H9 (cell line): ENCODE data around the gene DENND1A. TPM values are rescaled to one million over a fixed set of nuclear protein-coding genes. Genes with fewer than 3 reads are reported as not detected.

ENCODE experiments used
- DNase-seq: peaks from one replicate; pipeline ENCODE4 v3.0.0-alpha.2; 2017
- H2AFZ ChIP-seq: one replicate; pipeline ENCODE4 v1.6.1; 2013; ENCODE audit warnings: mild to moderate bottlenecking, low read length, control low read depth, moderate library complexity
- H2AK5ac ChIP-seq: 2 replicates; pipeline ENCODE4 v1.6.1; 2013; ENCODE audit warnings: low read length, control low read depth, mixed read lengths; ENCODE audit not compliant: insufficient read length
- H2BK120ac ChIP-seq: one replicate; pipeline ENCODE4 v1.6.1; 2013; ENCODE audit warnings: low read depth, mild to moderate bottlenecking, low read length, control low read depth, inconsistent platforms; ENCODE audit not compliant: poor library complexity, severe bottlenecking
- H2BK12ac ChIP-seq: 2 replicates; pipeline ENCODE4 v1.6.1; 2013; ENCODE audit warnings: low read length, control low read depth, mixed read lengths, low read depth; ENCODE audit not compliant: insufficient read length
- H2BK15ac ChIP-seq: 2 replicates; pipeline ENCODE4 v1.6.1; 2013; ENCODE audit warnings: low read depth, low read length, control low read depth
- H2BK20ac ChIP-seq: one replicate; pipeline ENCODE4 v1.6.1; 2013; ENCODE audit warnings: low read depth, mild to moderate bottlenecking, low read length, control low read depth, inconsistent platforms; ENCODE audit not compliant: poor library complexity, severe bottlenecking
- H2BK5ac ChIP-seq: 2 replicates; pipeline ENCODE4 v1.6.1; 2013; ENCODE audit warnings: low read length, control low read depth, mixed read lengths; ENCODE audit not compliant: insufficient read length
- H3K14ac ChIP-seq: 2 replicates; pipeline ENCODE4 v1.6.1; 2013; ENCODE audit warnings: low read length, control low read depth; ENCODE audit not compliant: insufficient read depth
- H3K18ac ChIP-seq: 2 replicates; pipeline ENCODE4 v1.6.1; 2013; ENCODE audit warnings: low read depth, mild to moderate bottlenecking, mixed read lengths, low read length, control low read depth; ENCODE audit not compliant: insufficient read length
- H3K23ac ChIP-seq: 2 replicates; pipeline ENCODE4 v1.6.1; 2013; ENCODE audit warnings: low read length, control low read depth, mixed read lengths, low read depth; ENCODE audit not compliant: insufficient read length
- H3K23me2 ChIP-seq: 2 replicates; pipeline ENCODE4 v1.6.1; 2013; ENCODE audit warnings: low read depth, mild to moderate bottlenecking, mixed read lengths, low read length, control low read depth; ENCODE audit not compliant: insufficient read length, poor library complexity, severe bottlenecking
- H3K27ac ChIP-seq: 2 replicates; pipeline ENCODE4 v1.5.1; 2013; ENCODE audit warnings: low read length, control low read depth, mixed read lengths, low read depth; ENCODE audit not compliant: insufficient read length
- H3K27me3 ChIP-seq: 2 replicates; pipeline ENCODE4 v1.6.1; 2013; ENCODE audit warnings: low read length, control low read depth, inconsistent platforms; ENCODE audit not compliant: insufficient read depth
- H3K4ac ChIP-seq: 2 replicates; pipeline ENCODE4 v1.6.1; 2013; ENCODE audit warnings: low read depth, mild to moderate bottlenecking, control low read depth, inconsistent platforms, low read length, moderate library complexity
- H3K4me1 ChIP-seq: 2 replicates; pipeline ENCODE4 v1.6.1; 2013; ENCODE audit warnings: low read length, control low read depth, inconsistent platforms; ENCODE audit not compliant: insufficient read depth
- H3K4me2 ChIP-seq: 2 replicates; pipeline ENCODE4 v1.6.1; 2013; ENCODE audit warnings: low read length, control low read depth, mixed read lengths; ENCODE audit not compliant: insufficient read length, insufficient read depth
- H3K56ac ChIP-seq: 2 replicates; pipeline ENCODE4 v1.6.1; 2013; ENCODE audit warnings: low read depth, mild to moderate bottlenecking, mixed read lengths, low read length, control low read depth; ENCODE audit not compliant: insufficient read length
- H3K79me1 ChIP-seq: 2 replicates; pipeline ENCODE4 v1.6.1; 2013; ENCODE audit warnings: low read depth, mild to moderate bottlenecking, moderate library complexity, low read length, control low read depth, inconsistent platforms; ENCODE audit not compliant: insufficient read depth, poor library complexity, severe bottlenecking
- H3K79me2 ChIP-seq: 2 replicates; pipeline ENCODE4 v1.6.1; 2013; ENCODE audit warnings: low read length, control low read depth, inconsistent platforms; ENCODE audit not compliant: insufficient read depth
- H3K9ac ChIP-seq: 2 replicates; pipeline ENCODE4 v1.6.1; 2013; ENCODE audit warnings: low read length, control low read depth, mixed read lengths; ENCODE audit not compliant: insufficient read length; ENCODE audit errors: extremely low read depth
- H3K9me3 ChIP-seq: one replicate; pipeline ENCODE4 v1.6.1; 2013; ENCODE audit warnings: low read depth, low read length, inconsistent platforms; ENCODE audit not compliant: control insufficient read depth
- H3T11ph ChIP-seq: one replicate; pipeline ENCODE4 v1.6.1; 2013; ENCODE audit warnings: mild to moderate bottlenecking, low read length, control low read depth, inconsistent platforms
- H4K20me1 ChIP-seq: one replicate; pipeline ENCODE4 v1.6.1; 2013; ENCODE audit not compliant: control insufficient read depth, insufficient read length, insufficient read depth
- H4K5ac ChIP-seq: 2 replicates; pipeline ENCODE4 v1.6.1; 2013; ENCODE audit warnings: low read depth, mild to moderate bottlenecking, mixed read lengths, low read length, control low read depth; ENCODE audit not compliant: insufficient read length
- H4K8ac ChIP-seq: replicated peaks from 2 replicates; pipeline ENCODE4 v1.6.1; 2013; ENCODE audit warnings: low read length, control low read depth, mixed read lengths, low read depth; ENCODE audit not compliant: insufficient read length
- H4K91ac ChIP-seq: 2 replicates; pipeline ENCODE4 v1.6.1; 2013; ENCODE audit warnings: low read depth, mild to moderate bottlenecking, moderate library complexity, mixed read lengths, low read length, control low read depth; ENCODE audit not compliant: insufficient read length
- H3K27ac Mint-ChIP-seq, 3 experiments: 2 replicates in 2 of 3; 3 replicates in 1 of 3; pipeline ENCODE4 v1.8.0; 2020 to 2021; ENCODE audit warnings: mixed read lengths in 3 of 3, mild to moderate bottlenecking in 1 of 3, moderate library complexity in 1 of 3
- H3K27me3 Mint-ChIP-seq: 2 replicates; pipeline ENCODE4 v1.8.0; 2021; ENCODE audit warnings: low read depth, mild to moderate bottlenecking, moderate library complexity, mixed read lengths
- H3K36me3 Mint-ChIP-seq, 3 experiments: 2 replicates in 2 of 3; 3 replicates in 1 of 3; pipeline ENCODE4 v1.8.0; 2020 to 2021; ENCODE audit warnings: low read depth in 3 of 3, mixed read lengths in 3 of 3; ENCODE audit not compliant: insufficient read depth in 1 of 3
- H3K4me1 Mint-ChIP-seq, 2 experiments: 2 replicates each; pipeline ENCODE4 v1.8.0; 2020; ENCODE audit warnings: mixed read lengths in 2 of 2
- H3K4me3 Mint-ChIP-seq, 2 experiments: 2 replicates in 1 of 2; 3 replicates in 1 of 2; pipeline ENCODE4 v1.8.0; 2020 to 2021; ENCODE audit warnings: mild to moderate bottlenecking in 2 of 2, mixed read lengths in 2 of 2, moderate library complexity in 1 of 2
- H3K9me3 Mint-ChIP-seq, 2 experiments: 2 replicates in 1 of 2; 3 replicates in 1 of 2; pipeline ENCODE4 v1.8.0; 2020; ENCODE audit warnings: mild to moderate bottlenecking in 2 of 2, mixed read lengths in 2 of 2, moderate library complexity in 1 of 2
- CTCF ChIP-seq: fragments of 200-600 bp; sonication (generic); conservative IDR thresholded peaks from 3 replicates; pipeline ENCODE4 v1.8.0; 2021; ENCODE audit warnings: antibody characterized with exemption, mild to moderate bottlenecking
- WGBS: extraction: QIAGEN DNeasy Blood & Tissue Kit; methylation state at CpG from one replicate; pipeline ENCODE4 v1.1.7; 2013; ENCODE audit warnings: missing lambda C conversion rate, low lambda C conversion rate, mixed read lengths; ENCODE audit not compliant: insufficient read length; ENCODE audit errors: extremely low coverage; 5-methylcytosine and 5-hydroxymethylcytosine counted together
- total RNA-seq: library from RNA; stranded (reverse); gene quantifications from 2 replicates; pipeline ENCODE4 v1.2.1, GENCODE V29; 2021

Gene DENND1A
- total RNA-seq, 1 experiment from 2014 or later = 20.4 TPM

- Histone ChIP-seq H3K4ac (no peak overlapping the region), H3T11ph (no peak overlapping the region), H2BK20ac (no peak overlapping the region), H4K20me1 (no peaks in the 10 kb centered on the region), H2AK5ac (no peak overlapping the region), H3K18ac (no peak overlapping the region), H3K23me2 (no peaks in the 10 kb centered on the region), H3K56ac (no peak overlapping the region), H3K79me1 (no peaks in the 10 kb centered on the region), H3K4me1 (no peaks in the 10 kb centered on the region; the same call in 1 of the 2 replicates), H2AFZ (no peak overlapping the region), H2BK15ac (no peak overlapping the region), H3K27ac (no peak overlapping the region), H4K8ac (no peak overlapping the region), H3K79me2 (no peaks in the 10 kb centered on the region), H2BK120ac (no peak overlapping the region), H4K5ac (no peak overlapping the region), H3K23ac (no peak overlapping the region), H3K27me3 (no peaks in the 10 kb centered on the region), H2BK5ac (no peak overlapping the region), H3K14ac (no peak overlapping the region), H4K91ac (no peak overlapping the region), H3K9ac (no peak overlapping the region), H2BK12ac (no peak overlapping the region), H3K4me2 (no peak overlapping the region), H3K9me3 (no peaks in the 10 kb centered on the region)
- H3K27me3 Mint-ChIP-seq = no peaks in the 10 kb centered on the region
- no peak overlapping the region for H3K27ac Mint-ChIP-seq
- DNase-seq = no peak
- peaks cover 0 to 2% (median 0%) of the 10 kb centered on the region in 3 experiments; a peak in 1 of 7 replicates for H3K36me3 Mint-ChIP-seq
- TF ChIP-seq CTCF = no peak
- H3K4me3 Mint-ChIP-seq = no peak overlapping the region
- no CpG with 5 or more reads among the region's 2 CpGs for WGBS
- peaks cover 29 to 36% of the 10 kb centered on the region in 2 experiments for H3K4me1 Mint-ChIP-seq
- H3K9me3 Mint-ChIP-seq = no peaks in the 10 kb centered on the region
Measured at GRCh38 chr9:123753669-123754258, 176.2 kb downstream of the DENND1A start.
